Smooth muscle cell of the brain vasculature (primary cell): ENCODE measurements around the gene KIF16B.
"Not testable (repeated sequence)": the region's sequence is repeated elsewhere in the genome, so short reads cannot be mapped to it uniquely, and the experiment has no call there.

Experiments
- DNase-seq: peaks from one replicate; pipeline ENCODE4 v3.0.0-alpha.2; 2012; ENCODE audit warnings: low read depth, low spot score

KIF16B gene

DNA sequence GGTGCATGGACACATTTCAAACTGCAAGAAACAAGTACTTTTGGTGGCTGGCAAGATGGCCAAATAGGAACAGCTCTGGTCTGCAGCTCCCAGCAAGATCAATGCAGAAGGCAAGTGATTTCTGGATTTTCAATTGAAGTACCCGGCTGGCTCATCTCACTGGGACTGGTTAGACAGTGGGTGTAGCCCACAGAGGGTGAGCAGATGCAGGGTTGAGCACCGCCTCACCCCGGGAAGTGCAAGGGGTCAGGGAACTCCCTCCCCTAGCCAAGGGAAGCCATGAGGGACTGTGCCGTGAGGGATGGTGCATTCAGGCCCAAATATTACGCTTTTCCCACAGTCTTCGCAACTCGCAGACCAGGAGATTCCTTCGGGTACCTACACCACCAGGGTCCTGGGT, 53.6 kb downstream of the KIF16B start:
- DNase-seq, result not testable (repeated sequence)

GRCh38 chr20:16518784-16519084, 54.5 kb downstream of the KIF16B start:
- no peak for DNase-seq

- DNase-seq, result no peak
These were observed 55.1 kb downstream of the KIF16B start for GRCh38 chr20:16517946-16518783.

- DNase-seq, result no peak
These were observed 56.5 kb downstream of the KIF16B start for GRCh38 chr20:16516794-16517193.

DNA sequence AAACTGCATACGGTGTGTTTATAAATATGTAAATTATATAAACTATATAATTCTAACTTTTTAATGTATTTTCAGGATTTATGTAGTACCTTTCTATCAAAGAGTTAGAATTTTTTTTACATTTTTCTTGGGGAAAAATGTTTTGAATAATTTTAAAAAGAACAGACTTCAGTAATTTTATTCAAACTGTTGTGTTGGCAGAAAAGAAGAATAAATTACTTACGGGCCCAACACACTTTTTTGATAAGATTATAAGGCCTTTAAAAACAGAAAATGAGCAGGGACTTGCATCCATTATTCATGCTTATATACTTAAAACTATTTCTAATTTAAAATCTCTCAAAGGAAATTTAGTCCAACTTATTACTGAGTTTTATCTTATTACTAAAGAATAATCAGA, 58.2 kb downstream of the KIF16B start:
- no peak for DNase-seq

- no peak for DNase-seq
These were observed 59.1 kb downstream of the KIF16B start for GRCh38 chr20:16514140-16514539.

GRCh38 chr20:16505894-16506293, 67.4 kb downstream of the KIF16B start:
- no peak for DNase-seq

DNA sequence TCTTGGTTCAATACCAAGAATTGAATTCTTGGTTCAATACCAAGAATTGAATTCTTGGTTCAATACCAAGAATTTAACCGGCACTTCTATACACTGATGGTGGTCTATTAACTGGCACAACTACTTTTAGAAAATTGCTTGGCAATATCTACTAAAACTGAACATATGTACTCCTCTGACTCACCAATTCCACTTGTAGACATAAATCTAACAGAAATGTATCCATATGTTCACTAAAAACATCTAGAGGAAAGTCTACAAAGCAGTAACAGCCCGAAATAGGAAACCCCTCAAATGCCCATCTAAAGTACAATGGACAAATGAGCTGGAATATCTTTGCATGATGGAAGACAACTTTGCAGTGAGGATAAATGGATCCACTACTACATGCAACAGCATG, 71.9 kb downstream of the KIF16B start:
- no peak for DNase-seq

DNA sequence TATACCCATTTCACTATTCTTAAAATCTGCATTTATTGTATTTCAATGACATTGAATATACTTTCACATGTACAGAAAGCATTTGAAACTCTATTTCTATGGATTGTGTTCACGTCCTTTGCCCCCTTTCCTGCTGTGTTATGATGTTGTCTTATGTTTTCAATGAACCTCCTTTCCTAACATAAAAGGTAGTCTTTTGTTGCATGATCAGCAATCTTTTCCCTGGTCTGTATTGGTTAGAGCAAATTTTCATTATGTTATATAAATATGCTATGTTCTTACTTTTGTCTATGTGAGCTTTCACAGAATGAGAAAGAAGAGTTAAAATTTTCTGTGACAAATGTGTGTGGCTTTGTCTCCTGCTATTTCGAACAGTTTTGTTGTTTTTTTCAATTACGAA, 73.1 kb downstream of the KIF16B start:
- no peak for DNase-seq

GRCh38 chr20:16498526-16499253, 74.6 kb downstream of the KIF16B start:
- no peak for DNase-seq

DNA sequence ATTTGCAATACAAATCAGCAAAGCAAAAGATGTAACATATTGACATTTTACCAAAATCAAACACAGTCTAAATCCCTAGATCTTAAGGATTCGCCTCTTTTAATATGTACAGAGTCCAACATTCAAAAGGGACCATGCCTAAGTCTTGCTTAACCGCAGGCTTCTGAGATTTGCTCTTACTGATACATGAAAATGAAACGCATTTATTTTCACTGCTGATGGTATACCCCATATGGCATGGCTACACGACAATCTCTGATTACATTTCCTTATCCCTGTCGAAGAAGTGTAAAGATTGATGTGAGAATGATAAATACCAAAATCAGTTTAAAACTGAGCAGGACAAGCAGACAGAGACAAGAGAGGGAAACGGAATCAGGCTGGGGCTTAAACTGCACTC, 75.4 kb downstream of the KIF16B start:
- DNase-seq, result no peak

- DNase-seq, result no peak
These were observed 79.8 kb downstream of the KIF16B start for GRCh38 chr20:16493486-16493885.

DNA sequence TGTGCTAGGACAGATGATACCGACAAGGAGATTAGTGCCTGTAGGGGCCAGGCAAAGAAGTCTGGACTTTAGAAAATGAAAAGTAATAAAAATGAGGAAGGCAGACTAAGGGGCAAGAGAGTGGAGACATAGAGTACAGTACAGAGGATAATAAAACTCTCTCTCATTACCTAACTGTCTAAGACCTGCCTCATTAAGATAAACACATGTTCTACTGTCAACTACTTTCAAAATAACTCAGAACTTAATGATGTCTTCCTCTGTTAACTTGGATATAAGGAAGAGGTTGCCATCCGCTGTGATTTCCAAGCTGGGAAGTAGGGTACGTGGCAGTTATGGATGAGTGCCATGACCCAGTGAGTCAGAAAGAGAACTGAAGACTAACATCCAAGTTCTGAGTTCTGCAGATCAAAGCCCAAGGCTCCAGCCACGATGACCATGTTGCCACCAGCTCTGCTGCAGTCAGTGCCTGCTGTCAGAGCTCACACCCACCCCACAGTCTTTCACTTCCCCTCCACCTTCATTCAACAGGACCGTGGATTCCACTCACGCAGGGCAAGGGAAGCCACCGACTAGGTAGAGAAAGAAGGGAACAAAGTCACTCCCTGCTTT, 81.8 kb downstream of the KIF16B start:
- no peak for DNase-seq

GRCh38 chr20:16490696-16491095, 82.6 kb downstream of the KIF16B start:
- no peak for DNase-seq

DNA sequence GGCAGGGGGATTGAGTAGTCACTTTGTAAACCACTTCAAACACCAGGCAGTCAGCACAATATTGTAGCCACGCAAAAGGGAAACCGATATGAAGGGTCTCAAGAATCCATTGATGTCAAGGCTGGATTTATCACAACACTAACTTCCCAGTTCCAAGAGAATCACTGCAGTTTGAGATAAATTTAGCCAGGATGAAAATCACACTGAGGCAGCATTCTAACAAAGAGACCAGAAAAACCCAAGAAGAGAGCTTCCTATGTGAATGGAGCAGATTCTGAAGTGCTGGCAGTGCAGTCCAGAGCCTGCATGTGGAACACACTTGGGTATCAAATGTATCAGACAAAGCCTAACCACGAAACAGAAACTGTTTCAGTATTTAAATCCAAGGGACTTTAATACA, 84.6 kb downstream of the KIF16B start:
- no peak for DNase-seq

DNA sequence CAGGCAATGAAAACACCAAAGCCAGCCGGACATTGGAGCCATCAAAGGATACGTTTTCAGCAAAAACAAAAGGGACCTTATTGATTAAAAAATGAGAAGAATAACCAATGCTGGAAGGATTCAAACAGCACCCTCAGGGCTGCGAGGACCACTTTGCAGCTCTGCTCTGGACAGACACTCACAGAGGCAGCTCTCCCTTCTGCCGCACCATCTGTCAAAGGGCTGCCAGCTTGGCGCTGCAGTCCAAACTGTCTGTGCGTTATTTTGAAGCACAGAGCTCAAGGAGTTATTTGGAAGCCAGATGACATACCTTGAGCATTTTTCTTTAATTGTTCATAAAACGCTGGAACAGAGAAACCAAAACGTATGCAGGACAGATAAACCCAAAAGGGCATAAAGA, 85.2 kb downstream of the KIF16B start:
- DNase-seq, result no peak

GRCh38 chr20:16486532-16486931, 86.7 kb downstream of the KIF16B start:
- no peak for DNase-seq

GRCh38 chr20:16485401-16485800, 87.8 kb downstream of the KIF16B start:
- DNase-seq, result no peak

DNA sequence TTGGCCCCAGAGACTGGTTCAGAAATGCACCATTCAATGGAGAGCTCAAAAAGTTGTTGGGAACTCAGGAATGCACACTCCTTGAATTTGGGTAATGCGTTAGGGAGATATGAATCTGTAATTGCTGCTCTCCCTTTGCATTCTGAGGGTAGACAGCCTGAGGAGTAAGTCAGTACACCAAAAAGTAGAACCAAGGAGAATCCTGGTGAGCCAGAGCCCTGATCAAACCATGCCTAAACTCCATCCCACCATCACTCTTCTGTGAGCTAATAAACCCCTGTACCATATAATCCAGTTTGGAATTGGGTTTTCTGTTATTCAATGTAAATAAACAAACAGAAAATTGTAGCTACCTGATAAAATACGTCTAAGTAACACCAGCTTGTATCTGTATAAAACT, 90.2 kb downstream of the KIF16B start:
- DNase-seq, result no peak

DNA sequence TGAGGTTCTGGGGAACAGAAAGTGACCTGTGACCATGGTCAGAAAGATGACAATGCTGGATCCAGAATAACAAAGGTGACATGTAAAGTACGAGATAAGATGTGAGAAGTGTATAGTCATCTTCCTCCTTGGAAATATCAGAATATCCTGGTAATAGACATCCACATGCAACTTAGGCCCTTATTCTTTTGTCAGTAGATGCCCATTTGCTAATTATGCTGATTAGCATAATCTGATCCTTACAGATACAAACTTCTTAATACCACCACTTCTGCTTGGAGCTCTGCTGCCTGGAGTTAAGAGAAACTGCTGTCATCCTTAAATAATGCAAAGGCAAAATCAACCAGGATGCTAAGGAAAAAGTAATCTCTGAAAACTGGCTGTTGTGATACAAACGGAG, 91.3 kb downstream of the KIF16B start:
- DNase-seq, result no peak

DNA sequence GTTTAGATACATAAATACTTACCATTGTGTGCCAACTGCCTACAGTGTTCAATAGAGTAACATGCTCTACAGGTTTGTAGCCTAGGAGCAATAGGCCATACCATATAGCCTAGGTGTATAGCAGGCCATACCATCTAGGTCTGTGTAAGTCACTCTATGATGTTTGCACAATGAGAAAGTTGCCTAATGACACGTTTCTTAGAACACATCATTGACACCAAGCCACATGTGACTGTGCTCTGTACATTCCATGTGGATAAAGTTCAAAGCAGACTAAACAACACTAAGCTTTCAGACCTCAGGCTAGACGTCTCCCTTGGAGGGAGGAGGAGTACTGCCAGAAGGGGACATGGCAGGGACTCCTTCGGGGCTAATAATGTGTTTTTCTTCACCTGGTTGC, 93.6 kb downstream of the KIF16B start:
- DNase-seq, result no peak

GRCh38 chr20:16477632-16478031, 95.6 kb downstream of the KIF16B start:
- no peak for DNase-seq

- peak; percentile 52 for DNase-seq
These were observed 97.2 kb downstream of the KIF16B start for GRCh38 chr20:16476032-16476431.
